Esophagus squamous epithelium (tissue), 5 donors: ENCODE data around the gene DUOXA1. TPM values are rescaled to one million over a fixed set of nuclear protein-coding genes. Genes with fewer than 3 reads are reported as not detected.
A peak's percentile ranks its signal among the peaks of the same experiment; 100 is the strongest.

ENCODE experiments used
- DNase-seq: peaks from one replicate; lab custom pipeline; 2025; lab: John Stamatoyannopoulos, UW
- H3K27ac ChIP-seq, 4 donors: fragments of 200-600 bp; sonication (generic); one replicate each; pipeline ENCODE4 v1.5.1; 2016 to 2019; ENCODE audit warnings: mild to moderate bottlenecking in 1 of 4
- H3K27me3 ChIP-seq, 4 donors: fragments of 200-600 bp; sonication (generic); 1 replicate in 3 of 4; 2 replicates in 1 of 4; pipeline versions ENCODE4 v1.5.1 to v1.6.0; 2017 to 2021; ENCODE audit warnings: antibody characterized with exemption in 1 of 4
- H3K36me3 ChIP-seq, 3 donors: fragments of 200-600 bp; sonication (generic); one replicate each; pipeline ENCODE4 v1.5.1; 2016 to 2019
- H3K4me1 ChIP-seq, 3 donors: fragments of 200-600 bp; sonication (generic); one replicate each; pipeline ENCODE4 v1.5.1; 2017 to 2019
- H3K4me3 ChIP-seq, 4 donors: fragments of 200-600 bp; sonication (generic); 1 replicate in 3 of 4; 2 replicates in 1 of 4; pipeline ENCODE4 v1.5.1; 2016 to 2019; ENCODE audit warnings: mild to moderate bottlenecking in 2 of 4, moderate library complexity in 1 of 4
- H3K9me3 ChIP-seq, 3 donors: fragments of 200-600 bp; sonication (generic); one replicate each; pipeline ENCODE4 v1.5.1; 2016 to 2019
- POLR2A ChIP-seq, 4 donors: fragments of 450-650 bp; IDR thresholded peaks; one replicate each; pipeline ENCODE4 v1.6.1; 2017; ENCODE audit warnings: antibody characterized with exemption in 4 of 4, mild to moderate bottlenecking in 4 of 4, moderate library complexity in 3 of 4
- WGBS, 2 donors: methylation state at CpG; one replicate each; pipeline ENCODE4 v1.1.5; 2018; 5-methylcytosine and 5-hydroxymethylcytosine counted together
- intact Hi-C: fragments of 100-400 bp; cut with DNase I; formaldehyde crosslinking; loops from one replicate; pipeline ENCODE4 v1.15.0; 2022
- total RNA-seq, 4 donors: library from RNA; depleted of rRNA; stranded (reverse); fragments of >200 nt; gene quantifications; one replicate each; pipeline ENCODE4 v1.1.0, GENCODE V29; 2016
- TF ChIP-seq, protein P1 (sequence below), 6 experiments: fragments of 450-650 bp in 4 of 6; fragments of 200-600 bp in 2 of 6; sonication (generic) in 2 of 6; IDR thresholded peaks; one replicate each; pipeline ENCODE4 v1.5.1; 2016 to 2019; ENCODE audit warnings: antibody characterized with exemption in 6 of 6, mild to moderate bottlenecking in 4 of 6, moderate library complexity in 4 of 6
- donor health status: DM: yes; HTN: yes; CAD: no.

Gene DUOXA1
- total RNA-seq, 4 donors from 2014 or later = 64.0 to 202 (median 134) TPM

DNA sequence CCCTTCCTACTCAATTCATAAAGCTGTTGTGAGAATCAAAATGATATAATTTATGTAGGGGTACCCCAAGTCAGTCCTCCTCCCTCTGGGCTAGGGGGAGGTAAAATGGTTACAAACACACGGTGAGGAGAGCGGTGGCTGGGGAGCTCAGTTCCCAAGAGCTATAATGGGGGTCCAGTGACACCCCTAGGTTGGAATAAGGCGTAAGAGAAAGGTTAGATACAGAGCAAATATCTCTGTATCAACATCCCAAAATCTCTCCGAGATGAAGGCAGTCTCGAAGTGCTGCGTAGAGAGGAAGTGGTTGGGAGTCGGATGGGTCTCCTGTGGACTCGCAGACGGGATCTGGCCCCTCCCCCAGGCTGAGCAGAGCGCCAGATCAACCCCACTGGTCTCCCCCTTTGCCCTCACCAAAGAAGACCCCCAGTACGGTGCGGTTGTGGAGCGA, 17.5 kb downstream of the DUOXA1 start:
- Histone ChIP-seq H3K36me3 (no peaks in the 10 kb centered on the region), H3K4me1 (peaks cover 17 to 59% (median 34%) of the 10 kb centered on the region in 3 donors), H3K9me3 (no peaks in the 10 kb centered on the region), H3K27ac (no peak overlapping the region), H3K4me3 (peak overlapping the region; percentile 26 to 51 (median 34)), H3K27me3 (peaks cover 19 to 91% (median 26%) of the 10 kb centered on the region in 4 donors)
- intact Hi-C loops = no loop called here
- WGBS, 2 donors = 11 to 18% methylated on average over 2 to 13 of the region's 13 CpGs
- DNase-seq = no peak
- TF ChIP-seq POLR2A (IDR thresholded peaks at IDR 0.05) = no peak
- TF ChIP-seq, protein P1, sequence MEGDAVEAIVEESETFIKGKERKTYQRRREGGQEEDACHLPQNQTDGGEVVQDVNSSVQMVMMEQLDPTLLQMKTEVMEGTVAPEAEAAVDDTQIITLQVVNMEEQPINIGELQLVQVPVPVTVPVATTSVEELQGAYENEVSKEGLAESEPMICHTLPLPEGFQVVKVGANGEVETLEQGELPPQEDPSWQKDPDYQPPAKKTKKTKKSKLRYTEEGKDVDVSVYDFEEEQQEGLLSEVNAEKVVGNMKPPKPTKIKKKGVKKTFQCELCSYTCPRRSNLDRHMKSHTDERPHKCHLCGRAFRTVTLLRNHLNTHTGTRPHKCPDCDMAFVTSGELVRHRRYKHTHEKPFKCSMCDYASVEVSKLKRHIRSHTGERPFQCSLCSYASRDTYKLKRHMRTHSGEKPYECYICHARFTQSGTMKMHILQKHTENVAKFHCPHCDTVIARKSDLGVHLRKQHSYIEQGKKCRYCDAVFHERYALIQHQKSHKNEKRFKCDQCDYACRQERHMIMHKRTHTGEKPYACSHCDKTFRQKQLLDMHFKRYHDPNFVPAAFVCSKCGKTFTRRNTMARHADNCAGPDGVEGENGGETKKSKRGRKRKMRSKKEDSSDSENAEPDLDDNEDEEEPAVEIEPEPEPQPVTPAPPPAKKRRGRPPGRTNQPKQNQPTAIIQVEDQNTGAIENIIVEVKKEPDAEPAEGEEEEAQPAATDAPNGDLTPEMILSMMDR (IDR thresholded peaks at IDR 0.05) = no peak

DNA sequence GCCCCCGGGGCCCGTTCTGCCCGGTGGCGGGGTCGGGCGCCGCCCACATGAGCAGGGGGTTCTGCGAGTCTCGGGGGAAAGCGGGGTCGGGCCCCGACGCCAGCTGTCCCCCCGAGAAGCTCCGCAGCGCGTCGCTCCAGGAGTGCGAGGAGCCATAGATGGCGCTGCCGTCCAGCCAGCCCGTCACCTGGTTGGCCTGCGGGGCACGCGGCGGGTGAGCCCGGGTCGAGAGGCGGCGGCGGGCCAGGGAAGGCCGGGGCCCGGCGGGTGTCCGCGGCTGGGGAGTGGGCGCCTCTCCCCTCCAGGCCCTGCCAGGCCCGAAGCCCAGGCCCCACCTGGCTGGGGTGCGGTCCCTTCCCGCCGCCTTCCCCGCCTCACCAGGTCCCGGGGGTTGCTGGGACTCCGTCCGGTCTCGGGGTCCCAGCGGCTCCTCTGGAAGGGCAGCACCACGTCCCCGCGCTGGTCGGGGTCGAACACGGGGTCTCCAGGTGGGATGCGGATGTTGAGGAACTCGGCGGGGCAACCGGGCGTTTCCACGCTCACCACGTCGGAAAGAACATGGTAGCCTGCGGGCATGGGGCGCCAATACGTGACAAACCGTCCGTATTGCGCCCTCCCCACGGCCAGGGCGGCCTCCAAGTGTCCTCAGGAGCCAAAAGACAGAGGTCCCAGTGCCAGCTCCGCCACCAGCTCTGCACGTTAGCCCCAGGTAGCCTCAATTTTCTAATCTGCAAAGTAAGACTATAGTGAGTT, 18.1 kb downstream of the DUOXA1 start:
- DNase-seq = no peak
- WGBS, 2 donors = 11 to 58% methylated on average over 2 to 3 of the region's 71 CpGs
- Histone ChIP-seq H3K27ac (no peak overlapping the region), H3K4me1 (peaks cover 17 to 53% (median 28%) of the 10 kb centered on the region in 3 donors), H3K27me3 (peaks cover 19 to 87% (median 22%) of the 10 kb centered on the region in 4 donors), H3K9me3 (no peaks in the 10 kb centered on the region), H3K4me3 (peak overlapping the region in 2 of 4 donors; percentile 21 to 51), H3K36me3 (no peaks in the 10 kb centered on the region)
- no peak for TF ChIP-seq POLR2A (IDR thresholded peaks at IDR 0.05)
- TF ChIP-seq, protein P1 (IDR thresholded peaks at IDR 0.05) = no peak
- intact Hi-C loops = no loop called here

GRCh38 chr15:45110256-45110820, 19.3 kb downstream of the DUOXA1 start:
- TF ChIP-seq POLR2A (IDR thresholded peaks at IDR 0.05) = no peak
- TF ChIP-seq, protein P1 (IDR thresholded peaks at IDR 0.05) = peak in 1 of 6 experiments; percentile 7
- H3K4me3 ChIP-seq = no peak overlapping the region
- peaks cover 17 to 42% (median 23%) of the 10 kb centered on the region in 3 donors for H3K4me1 ChIP-seq
- H3K9me3 ChIP-seq = no peaks in the 10 kb centered on the region
- H3K36me3 ChIP-seq = peaks cover 0 to 3% (median 0%) of the 10 kb centered on the region in 3 donors
- WGBS, 2 donors = 62 to 64% methylated on average over 7 to 10 of the region's 11 CpGs
- H3K27ac ChIP-seq = no peak overlapping the region
- DNase-seq = no peak
- intact Hi-C loops = no loop called here
- peaks cover 14 to 84% (median 16%) of the 10 kb centered on the region in 4 donors for H3K27me3 ChIP-seq

DNA sequence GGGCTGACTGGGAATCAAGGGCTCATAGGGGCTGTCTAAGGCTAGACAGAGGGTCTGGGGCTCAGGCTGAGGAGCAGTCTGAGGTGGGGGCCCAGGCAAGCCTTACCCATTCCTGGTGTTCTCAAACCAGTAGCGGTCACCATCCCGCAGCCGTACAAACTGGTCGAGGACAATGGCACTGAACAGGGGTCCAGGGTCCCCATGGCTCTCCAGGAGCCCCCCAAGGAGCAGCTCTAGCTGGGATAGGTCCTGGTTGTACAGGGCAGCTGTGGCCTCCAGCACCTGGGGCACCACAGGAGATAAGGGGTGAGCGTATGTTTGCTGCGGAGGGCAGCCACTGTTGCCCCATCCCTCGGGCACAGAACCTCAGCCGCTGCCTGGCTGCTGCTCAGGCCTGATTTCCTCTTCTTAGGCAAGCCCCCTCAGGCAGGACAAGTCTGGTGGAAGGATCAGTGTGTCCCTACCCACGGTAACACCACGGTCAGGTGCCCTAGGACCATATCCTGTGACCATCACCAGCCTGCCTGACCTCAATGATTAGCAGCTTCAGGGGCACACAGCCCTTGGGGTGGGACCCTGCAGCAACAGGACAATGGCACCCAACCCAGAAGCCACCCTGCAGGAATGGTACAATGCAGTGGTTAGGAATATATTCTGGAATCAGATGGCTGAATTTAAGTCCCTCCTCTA, 21.6 kb downstream of the DUOXA1 start:
- Histone ChIP-seq H3K36me3 (peaks cover 0 to 3% (median 0%) of the 10 kb centered on the region in 3 donors), H3K27ac (no peak overlapping the region), H3K4me1 (peaks cover 7 to 23% (median 17%) of the 10 kb centered on the region in 3 donors), H3K4me3 (no peak overlapping the region), H3K9me3 (no peaks in the 10 kb centered on the region), H3K27me3 (peaks cover 10 to 62% (median 12%) of the 10 kb centered on the region in 4 donors)
- TF ChIP-seq, protein P1 (IDR thresholded peaks at IDR 0.05) = no peak
- TF ChIP-seq POLR2A (IDR thresholded peaks at IDR 0.05) = no peak
- 87 to 88% methylated on average over 3 to 4 of the region's 10 CpGs for WGBS, 2 donors
- intact Hi-C loops = no loop called here
- no peak for DNase-seq
